ENCODE results near the gene RMND1.

Gene RMND1

DNA sequence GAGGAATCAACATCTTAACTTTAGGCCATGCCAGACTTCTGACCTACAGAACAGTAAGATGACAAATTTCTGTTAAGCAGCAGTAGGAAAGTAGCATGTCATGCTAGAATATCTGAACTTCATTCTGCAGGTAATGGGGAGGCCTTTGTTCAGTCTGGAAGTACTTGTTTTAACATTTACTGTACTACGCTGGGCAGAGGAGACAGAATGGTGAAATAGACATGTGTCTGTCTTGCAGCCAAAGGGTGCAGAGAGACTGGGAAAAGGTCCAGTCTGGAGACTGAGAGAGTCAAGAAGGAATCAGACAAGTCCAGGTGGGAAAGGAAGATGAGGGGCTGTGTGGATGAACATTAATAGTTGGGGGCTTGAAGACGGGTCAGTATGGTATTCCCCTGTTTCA lies 43.1 kb downstream of the RMND1 start:
- H2AFZ ChIP-seq (ENCODE audit: low read length), result no peak overlapping the region
- no peak overlapping the region for H4K91ac ChIP-seq (ENCODE audit: low read depth, low read length, poor library complexity)
- H3K4me2 ChIP-seq (ENCODE audit: insufficient read depth, low read length, poor library complexity, severe bottlenecking), result no peak overlapping the region
- H3K4me3 ChIP-seq (ENCODE audit: low read length in 2 of 2), result no peak overlapping the region
- no peak overlapping the region for H3K23ac ChIP-seq (ENCODE audit: low read depth, low read length, poor library complexity)
- H2AK5ac ChIP-seq (ENCODE audit: low read depth, low read length), result no peak overlapping the region
- H3K14ac ChIP-seq (ENCODE audit: low read length), result no peak overlapping the region
- WGBS, 2 donors (ENCODE audit: extremely low coverage in 2 of 2, insufficient read length in 2 of 2, insufficient replicate concordance in 1 of 2), result no CpG with 5 or more reads among the region's 2 CpGs
- no peak overlapping the region for H3K4ac ChIP-seq (ENCODE audit: low read length)
- no peak for DNase-seq (ENCODE audit: low spot score)
- H3K9me3 ChIP-seq (replicated peaks in 1 of 2; ENCODE audit: control insufficient read depth in 2 of 2, insufficient read depth in 1 of 2, low read depth in 1 of 2, low read length in 2 of 2), result peaks cover 4 to 5% of the 10 kb centered on the region in 2 donors
- no peaks in the 10 kb centered on the region for H3K27me3 ChIP-seq (ENCODE audit: control insufficient read depth in 3 of 3, insufficient read depth in 3 of 3, low read depth in 1 of 3, low read length in 3 of 3)
- no peaks in the 10 kb centered on the region for H3K4me1 ChIP-seq (ENCODE audit: control insufficient read depth in 2 of 2, insufficient read depth in 1 of 2, low read depth in 1 of 2, low read length in 2 of 2)
- H2BK5ac ChIP-seq (ENCODE audit: low read length), result no peak overlapping the region
- no peak overlapping the region for H2BK15ac ChIP-seq (ENCODE audit: low read length)
- H3K27ac ChIP-seq (replicated peaks; ENCODE audit: low read length), result no peak overlapping the region
- H3K9ac ChIP-seq (ENCODE audit: low read depth, low read length, poor library complexity), result no peak overlapping the region
- H3K36me3 ChIP-seq (replicated peaks in 1 of 2; ENCODE audit: control insufficient read depth in 2 of 2, insufficient read depth in 2 of 2, low read length in 2 of 2), result peaks cover 21 to 96% of the 10 kb centered on the region in 2 donors
- H2BK12ac ChIP-seq (ENCODE audit: low read length), result no peak overlapping the region
- H3K79me1 ChIP-seq (ENCODE audit: low read depth, low read length), result no peaks in the 10 kb centered on the region
- no peak overlapping the region for H2BK120ac ChIP-seq (ENCODE audit: low read depth, low read length)
- H3K18ac ChIP-seq (ENCODE audit: low read length), result no peak overlapping the region
- no peak overlapping the region for H4K8ac ChIP-seq (ENCODE audit: low read depth, low read length)

DNA sequence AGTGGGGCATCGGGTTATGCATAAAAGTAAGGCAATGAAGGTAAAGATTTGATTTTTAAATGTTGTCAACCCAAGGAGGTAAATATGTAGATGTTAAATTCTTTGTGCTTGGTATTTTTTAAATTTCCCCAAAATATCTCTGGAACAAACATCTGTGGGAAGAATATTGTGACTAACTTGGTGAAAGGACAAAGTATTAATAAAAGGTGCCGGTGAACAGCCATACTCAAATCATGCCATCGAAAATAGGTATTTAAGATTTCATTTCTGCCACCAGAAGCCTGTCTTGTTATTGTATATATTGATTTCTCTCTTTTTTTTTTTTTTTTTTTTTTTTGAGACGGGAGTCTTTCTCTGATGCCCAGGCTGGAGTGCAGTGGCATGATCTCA lies 48.0 kb downstream of the RMND1 start:
- Histone ChIP-seq H3K4ac (ENCODE audit: low read length) (no peak overlapping the region), H3K36me3 (replicated peaks in 1 of 2; ENCODE audit: control insufficient read depth in 2 of 2, insufficient read depth in 2 of 2, low read length in 2 of 2) (peaks cover 4 to 90% of the 10 kb centered on the region in 2 donors), H2BK120ac (ENCODE audit: low read depth, low read length) (no peak overlapping the region), H4K91ac (ENCODE audit: low read depth, low read length, poor library complexity) (no peak overlapping the region), H3K14ac (ENCODE audit: low read length) (no peak overlapping the region), H3K4me1 (ENCODE audit: control insufficient read depth in 2 of 2, insufficient read depth in 1 of 2, low read depth in 1 of 2, low read length in 2 of 2) (no peaks in the 10 kb centered on the region), H3K18ac (ENCODE audit: low read length) (no peak overlapping the region), H3K27ac (replicated peaks; ENCODE audit: low read length) (no peak overlapping the region), H2BK5ac (ENCODE audit: low read length) (no peak overlapping the region), H2AK5ac (ENCODE audit: low read depth, low read length) (no peak overlapping the region), H3K9me3 (replicated peaks in 1 of 2; ENCODE audit: control insufficient read depth in 2 of 2, insufficient read depth in 1 of 2, low read depth in 1 of 2, low read length in 2 of 2) (no peaks in the 10 kb centered on the region), H3K9ac (ENCODE audit: low read depth, low read length, poor library complexity) (no peak overlapping the region), H4K8ac (ENCODE audit: low read depth, low read length) (no peak overlapping the region), H2BK15ac (ENCODE audit: low read length) (no peak overlapping the region), H3K4me3 (ENCODE audit: low read length in 2 of 2) (no peak overlapping the region), H3K27me3 (ENCODE audit: control insufficient read depth in 3 of 3, insufficient read depth in 3 of 3, low read depth in 1 of 3, low read length in 3 of 3) (no peaks in the 10 kb centered on the region), H3K79me1 (ENCODE audit: low read depth, low read length) (no peaks in the 10 kb centered on the region), H2AFZ (ENCODE audit: low read length) (no peak overlapping the region), H2BK12ac (ENCODE audit: low read length) (no peak overlapping the region), H3K23ac (ENCODE audit: low read depth, low read length, poor library complexity) (no peak overlapping the region), H3K4me2 (ENCODE audit: insufficient read depth, low read length, poor library complexity, severe bottlenecking) (no peak overlapping the region)
- no peak for DNase-seq (ENCODE audit: low spot score)
- WGBS, 2 donors (ENCODE audit: extremely low coverage in 2 of 2, insufficient read length in 2 of 2, insufficient replicate concordance in 1 of 2), result 100% methylated on average over 1 of the region's 4 CpGs; no CpG with 5 or more reads in 1 of the 2 donors

GRCh38 chr6:151402228-151402627 lies 49.7 kb downstream of the RMND1 start:
- Histone ChIP-seq H3K4ac (ENCODE audit: low read length) (no peak overlapping the region), H2AFZ (ENCODE audit: low read length) (no peak overlapping the region), H3K4me1 (ENCODE audit: control insufficient read depth in 2 of 2, insufficient read depth in 1 of 2, low read depth in 1 of 2, low read length in 2 of 2) (no peaks in the 10 kb centered on the region), H3K36me3 (replicated peaks in 1 of 2; ENCODE audit: control insufficient read depth in 2 of 2, insufficient read depth in 2 of 2, low read length in 2 of 2) (peaks cover 1 to 90% of the 10 kb centered on the region in 2 donors), H3K18ac (ENCODE audit: low read length) (no peak overlapping the region), H3K14ac (ENCODE audit: low read length) (no peak overlapping the region), H2BK12ac (ENCODE audit: low read length) (no peak overlapping the region), H3K27me3 (ENCODE audit: control insufficient read depth in 3 of 3, insufficient read depth in 3 of 3, low read depth in 1 of 3, low read length in 3 of 3) (no peaks in the 10 kb centered on the region), H3K27ac (replicated peaks; ENCODE audit: low read length) (no peak overlapping the region), H3K9me3 (replicated peaks in 1 of 2; ENCODE audit: control insufficient read depth in 2 of 2, insufficient read depth in 1 of 2, low read depth in 1 of 2, low read length in 2 of 2) (no peaks in the 10 kb centered on the region), H2BK15ac (ENCODE audit: low read length) (no peak overlapping the region), H3K79me1 (ENCODE audit: low read depth, low read length) (no peaks in the 10 kb centered on the region), H3K4me2 (ENCODE audit: insufficient read depth, low read length, poor library complexity, severe bottlenecking) (no peak overlapping the region), H2BK120ac (ENCODE audit: low read depth, low read length) (no peak overlapping the region), H3K9ac (ENCODE audit: low read depth, low read length, poor library complexity) (no peak overlapping the region), H4K91ac (ENCODE audit: low read depth, low read length, poor library complexity) (no peak overlapping the region), H3K4me3 (ENCODE audit: low read length in 2 of 2) (no peak overlapping the region), H2AK5ac (ENCODE audit: low read depth, low read length) (no peak overlapping the region), H3K23ac (ENCODE audit: low read depth, low read length, poor library complexity) (no peak overlapping the region), H2BK5ac (ENCODE audit: low read length) (no peak overlapping the region), H4K8ac (ENCODE audit: low read depth, low read length) (no peak overlapping the region)
- no peak for DNase-seq (ENCODE audit: low spot score)
- WGBS, 2 donors (ENCODE audit: extremely low coverage in 2 of 2, insufficient read length in 2 of 2, insufficient replicate concordance in 1 of 2), result no CpG with 5 or more reads among the region's 1 CpG

- Histone ChIP-seq H4K91ac (ENCODE audit: low read depth, low read length, poor library complexity) (no peak overlapping the region), H3K18ac (ENCODE audit: low read length) (no peak overlapping the region), H2BK12ac (ENCODE audit: low read length) (no peak overlapping the region), H3K36me3 (replicated peaks in 1 of 2; ENCODE audit: control insufficient read depth in 2 of 2, insufficient read depth in 2 of 2, low read length in 2 of 2) (peaks cover under 1 to 86% of the 10 kb centered on the region in 2 donors), H2BK5ac (ENCODE audit: low read length) (no peak overlapping the region), H3K4me3 (ENCODE audit: low read length in 2 of 2) (no peak overlapping the region), H3K27me3 (ENCODE audit: control insufficient read depth in 3 of 3, insufficient read depth in 3 of 3, low read depth in 1 of 3, low read length in 3 of 3) (no peaks in the 10 kb centered on the region), H3K4ac (ENCODE audit: low read length) (no peak overlapping the region), H3K27ac (replicated peaks; ENCODE audit: low read length) (no peak overlapping the region), H3K23ac (ENCODE audit: low read depth, low read length, poor library complexity) (no peak overlapping the region), H2AFZ (ENCODE audit: low read length) (no peak overlapping the region), H2BK120ac (ENCODE audit: low read depth, low read length) (no peak overlapping the region), H3K14ac (ENCODE audit: low read length) (no peak overlapping the region), H3K4me2 (ENCODE audit: insufficient read depth, low read length, poor library complexity, severe bottlenecking) (no peak overlapping the region), H4K8ac (ENCODE audit: low read depth, low read length) (no peak overlapping the region), H3K9me3 (replicated peaks in 1 of 2; ENCODE audit: control insufficient read depth in 2 of 2, insufficient read depth in 1 of 2, low read depth in 1 of 2, low read length in 2 of 2) (no peaks in the 10 kb centered on the region), H3K79me1 (ENCODE audit: low read depth, low read length) (peaks cover 2% of the 10 kb centered on the region), H2AK5ac (ENCODE audit: low read depth, low read length) (no peak overlapping the region), H3K9ac (ENCODE audit: low read depth, low read length, poor library complexity) (no peak overlapping the region), H2BK15ac (ENCODE audit: low read length) (no peak overlapping the region), H3K4me1 (ENCODE audit: control insufficient read depth in 2 of 2, insufficient read depth in 1 of 2, low read depth in 1 of 2, low read length in 2 of 2) (peaks cover 0 to under 1% of the 10 kb centered on the region in 2 donors)
- no peak for DNase-seq (ENCODE audit: low spot score)
- 100% methylated on average over 1 of the region's 6 CpGs; no CpG with 5 or more reads in 1 of the 2 donors for WGBS, 2 donors (ENCODE audit: extremely low coverage in 2 of 2, insufficient read length in 2 of 2, insufficient replicate concordance in 1 of 2)
Observed at GRCh38 chr6:151400473-151400872, 51.5 kb downstream of the RMND1 start.
